CD8-positive, alpha-beta memory T cell (primary cell): ENCODE results near the gene ZNF77. TPM values are rescaled to one million over a fixed set of nuclear protein-coding genes. Genes with fewer than 3 reads are reported as not detected.

Experiments
- CTCF ChIA-PET: fragments of 350-600 bp; sonication (Branson Sonifier 250); formaldehyde crosslinking; loops from one replicate; lab custom pipeline; 2021; ENCODE audit warnings: antibody characterized with exemption; lab: Charles Lee
- POLR2A ChIA-PET: fragments of 350-600 bp; sonication (Branson Sonifier 250); formaldehyde crosslinking; loops from one replicate; lab custom pipeline; 2021; ENCODE audit warnings: antibody characterized with exemption; lab: Charles Lee
- DNase-seq, 5 donors: peaks; one replicate each; pipeline versions ENCODE4 v3.0.0 to v3.0.0-alpha.2; 2020 to 2022; ENCODE audit warnings: mixed read lengths in 1 of 5
- H3K27ac ChIP-seq: one replicate; pipeline ENCODE4 v1.7.0; 2013; ENCODE audit warnings: low read depth, mild to moderate bottlenecking, low read length, moderate library complexity
- H3K27me3 ChIP-seq: 2 replicates; pipeline ENCODE4 v1.7.0; 2013; ENCODE audit warnings: low read length, mild to moderate bottlenecking; ENCODE audit not compliant: insufficient read depth, poor library complexity, severe bottlenecking
- H3K36me3 ChIP-seq: 2 replicates; pipeline ENCODE4 v1.7.0; 2013; ENCODE audit warnings: mild to moderate bottlenecking, low read length, moderate library complexity; ENCODE audit not compliant: insufficient read depth
- H3K4me1 ChIP-seq: 2 replicates; pipeline ENCODE4 v1.7.0; 2013; ENCODE audit warnings: mild to moderate bottlenecking, low read length, moderate library complexity; ENCODE audit not compliant: insufficient read depth
- H3K4me3 ChIP-seq: 2 replicates; pipeline ENCODE4 v1.7.0; 2013; ENCODE audit warnings: mild to moderate bottlenecking, low read length
- H3K9me3 ChIP-seq: 2 replicates; pipeline ENCODE4 v1.7.0; 2013; ENCODE audit warnings: mild to moderate bottlenecking, low read length
- H3K27ac Mint-ChIP-seq, 8 donors: one replicate each; pipeline ENCODE4 v1.8.0; 2020 to 2021; ENCODE audit warnings: mixed read lengths in 8 of 8, mild to moderate bottlenecking in 6 of 8, inconsistent platforms in 3 of 8, moderate library complexity in 3 of 8
- H3K27me3 Mint-ChIP-seq, 2 donors: one replicate each; pipeline ENCODE4 v1.8.0; 2020 to 2021; ENCODE audit warnings: mixed read lengths in 2 of 2, mild to moderate bottlenecking in 1 of 2, moderate library complexity in 1 of 2
- H3K36me3 Mint-ChIP-seq, 3 donors: one replicate each; pipeline ENCODE4 v1.8.0; 2020 to 2021; ENCODE audit warnings: mixed read lengths in 3 of 3, inconsistent platforms in 1 of 3, mild to moderate bottlenecking in 1 of 3
- H3K4me1 Mint-ChIP-seq, 3 donors: one replicate each; pipeline ENCODE4 v1.8.0; 2020 to 2021; ENCODE audit warnings: mixed read lengths in 3 of 3, inconsistent platforms in 1 of 3, mild to moderate bottlenecking in 1 of 3
- H3K4me3 Mint-ChIP-seq, 7 donors: one replicate each; pipeline ENCODE4 v1.8.0; 2020 to 2021; ENCODE audit warnings: mixed read lengths in 7 of 7, mild to moderate bottlenecking in 6 of 7, moderate library complexity in 4 of 7, inconsistent platforms in 2 of 7
- H3K9me3 Mint-ChIP-seq, 5 donors: one replicate each; pipeline ENCODE4 v1.8.0; 2020 to 2022; ENCODE audit warnings: mixed read lengths in 5 of 5, mild to moderate bottlenecking in 3 of 5, moderate library complexity in 2 of 5, inconsistent platforms in 1 of 5
- polyA plus RNA-seq: library from polyadenylated mRNA; unstranded; fragments of 300-500 nt; fragmentation: Illumina TruSeq; gene quantifications from one replicate; pipeline ENCODE4 v1.2.3, GENCODE V29; 2021
- total RNA-seq, 2 experiments: library from RNA; stranded (reverse); gene quantifications; one replicate each; pipeline ENCODE4 v1.2.3, GENCODE V29; 2021

ZNF77 gene
- total and polyA plus RNA-seq, 3 experiments from 2014 or later, result 3.1 to 4.1 (median 3.8) TPM

- H3K9me3 ChIP-seq, result no peaks in the 10 kb centered on the region
- ChIA-PET CTCF (no interaction called here), POLR2A (no interaction called here)
- no peaks in the 10 kb centered on the region for H3K4me1 ChIP-seq
- Mint-ChIP-seq H3K27me3 (peaks cover 12 to 21% of the 10 kb centered on the region in 2 donors), H3K9me3 (no peaks in the 10 kb centered on the region), H3K4me1 (no peaks in the 10 kb centered on the region), H3K36me3 (no peaks in the 10 kb centered on the region), H3K4me3 (no peak overlapping the region), H3K27ac (no peak overlapping the region)
- DNase-seq, result no peak
- H3K27ac ChIP-seq, result no peak overlapping the region
- H3K27me3 ChIP-seq, result no peaks in the 10 kb centered on the region
- no peak overlapping the region for H3K4me3 ChIP-seq
- no peaks in the 10 kb centered on the region for H3K36me3 ChIP-seq
These were observed 39.4 kb upstream of the ZNF77 start for GRCh38 chr19:2984215-2984528.

- Histone ChIP-seq H3K36me3 (no peaks in the 10 kb centered on the region), H3K27me3 (no peaks in the 10 kb centered on the region), H3K4me3 (no peak overlapping the region), H3K27ac (no peak overlapping the region), H3K9me3 (no peaks in the 10 kb centered on the region), H3K4me1 (no peaks in the 10 kb centered on the region)
- no peak for DNase-seq
- Mint-ChIP-seq H3K4me3 (no peak overlapping the region), H3K36me3 (no peaks in the 10 kb centered on the region), H3K27me3 (peaks cover 9 to 18% of the 10 kb centered on the region in 2 donors), H3K4me1 (no peaks in the 10 kb centered on the region), H3K9me3 (no peaks in the 10 kb centered on the region), H3K27ac (no peak overlapping the region)
- ChIA-PET CTCF (no interaction called here), POLR2A (no interaction called here)
These were observed 38.8 kb upstream of the ZNF77 start for GRCh38 chr19:2983351-2984214.

- Mint-ChIP-seq H3K27me3 (peaks cover 9 to 16% of the 10 kb centered on the region in 2 donors), H3K27ac (no peak overlapping the region), H3K36me3 (no peaks in the 10 kb centered on the region), H3K4me3 (no peak overlapping the region), H3K4me1 (no peaks in the 10 kb centered on the region), H3K9me3 (no peaks in the 10 kb centered on the region)
- no peaks in the 10 kb centered on the region for H3K36me3 ChIP-seq
- ChIA-PET CTCF (interaction anchor here (0.7 kb wide), 1 partner anchor 116 kb away, joined by 3 read pairs; no protein-coding TSS in a partner anchor), POLR2A (no interaction called here)
- H3K4me1 ChIP-seq, result no peaks in the 10 kb centered on the region
- DNase-seq, result no peak
- H3K27ac ChIP-seq, result no peak overlapping the region
- H3K9me3 ChIP-seq, result no peaks in the 10 kb centered on the region
- H3K27me3 ChIP-seq, result no peaks in the 10 kb centered on the region
- no peak overlapping the region for H3K4me3 ChIP-seq
These were observed 38.2 kb upstream of the ZNF77 start for GRCh38 chr19:2982983-2983350.

- DNase-seq, result no peak
- Histone ChIP-seq H3K4me3 (no peak overlapping the region), H3K4me1 (no peaks in the 10 kb centered on the region), H3K9me3 (no peaks in the 10 kb centered on the region), H3K27me3 (no peaks in the 10 kb centered on the region), H3K27ac (no peak overlapping the region), H3K36me3 (no peaks in the 10 kb centered on the region)
- POLR2A ChIA-PET, result no interaction called here
- H3K4me3 Mint-ChIP-seq, result no peak overlapping the region
- no peak overlapping the region for H3K27ac Mint-ChIP-seq
- CTCF ChIA-PET, result interaction anchor here (0.7 kb wide), 1 partner anchor 117 kb away, joined by 3 read pairs; no protein-coding TSS in a partner anchor
- peaks cover 9 to 16% of the 10 kb centered on the region in 2 donors for H3K27me3 Mint-ChIP-seq
- no peaks in the 10 kb centered on the region for H3K9me3 Mint-ChIP-seq
- peaks cover 0 to 3% (median 1%) of the 10 kb centered on the region in 3 donors for H3K4me1 Mint-ChIP-seq
- no peaks in the 10 kb centered on the region for H3K36me3 Mint-ChIP-seq
These were observed 37.8 kb upstream of the ZNF77 start for GRCh38 chr19:2982561-2982960.

GRCh38 chr19:2981898-2982297 lies 37.1 kb upstream of the ZNF77 start:
- Mint-ChIP-seq H3K4me1 (peaks cover 3 to 7% (median 4%) of the 10 kb centered on the region in 3 donors), H3K9me3 (no peaks in the 10 kb centered on the region), H3K27me3 (peaks cover 9 to 16% of the 10 kb centered on the region in 2 donors), H3K4me3 (no peak overlapping the region), H3K36me3 (peaks cover 0 to 2% (median 0%) of the 10 kb centered on the region in 3 donors), H3K27ac (no peak overlapping the region)
- no peak overlapping the region for H3K4me3 ChIP-seq
- ChIA-PET CTCF (interaction anchor here (0.8 kb wide), 1 partner anchor 123 kb away, joined by 4 read pairs; no protein-coding TSS in a partner anchor), POLR2A (no interaction called here)
- peaks cover under 1% of the 10 kb centered on the region for H3K4me1 ChIP-seq
- H3K27ac ChIP-seq, result no peak overlapping the region
- no peaks in the 10 kb centered on the region for H3K27me3 ChIP-seq
- H3K9me3 ChIP-seq, result no peaks in the 10 kb centered on the region
- DNase-seq, result no peak
- no peaks in the 10 kb centered on the region for H3K36me3 ChIP-seq

GRCh38 chr19:2978772-2979171 lies 34.0 kb upstream of the ZNF77 start:
- H3K27ac ChIP-seq, result no peak overlapping the region
- no peak overlapping the region for H3K4me3 ChIP-seq
- no peaks in the 10 kb centered on the region for H3K36me3 ChIP-seq
- Mint-ChIP-seq H3K4me3 (no peak overlapping the region), H3K36me3 (peaks cover 0 to 2% (median 0%) of the 10 kb centered on the region in 3 donors), H3K9me3 (no peaks in the 10 kb centered on the region), H3K27me3 (peaks cover 19 to 20% of the 10 kb centered on the region in 2 donors), H3K27ac (no peak overlapping the region), H3K4me1 (peaks cover 15 to 20% (median 16%) of the 10 kb centered on the region in 3 donors)
- H3K4me1 ChIP-seq, result peaks cover 9% of the 10 kb centered on the region
- H3K9me3 ChIP-seq, result no peaks in the 10 kb centered on the region
- no peak for DNase-seq
- H3K27me3 ChIP-seq, result no peaks in the 10 kb centered on the region
- CTCF ChIA-PET, result no interaction called here
- POLR2A ChIA-PET, result no interaction called here

GRCh38 chr19:2978166-2978767 lies 33.5 kb upstream of the ZNF77 start:
- H3K36me3 Mint-ChIP-seq, result peaks cover 0 to 2% (median 0%) of the 10 kb centered on the region in 3 donors
- CTCF ChIA-PET, result interaction anchor here (1.0 kb wide), 1 partner anchor 150 kb away, joined by 4 read pairs; no protein-coding TSS in a partner anchor
- H3K27me3 Mint-ChIP-seq, result peaks cover 19% of the 10 kb centered on the region in 2 donors
- DNase-seq, result no peak
- peaks cover 9% of the 10 kb centered on the region for H3K4me1 ChIP-seq
- H3K36me3 ChIP-seq, result no peaks in the 10 kb centered on the region
- H3K9me3 Mint-ChIP-seq, result no peaks in the 10 kb centered on the region
- no peak overlapping the region for H3K4me3 ChIP-seq
- no peaks in the 10 kb centered on the region for H3K9me3 ChIP-seq
- no peak overlapping the region for H3K27ac ChIP-seq
- POLR2A ChIA-PET, result interaction anchor here (1.3 to 2.0 kb wide), 2 partner anchors 57 to 75 kb away, joined by 3 to 9 read pairs; no protein-coding TSS in a partner anchor
- no peaks in the 10 kb centered on the region for H3K27me3 ChIP-seq
- H3K4me1 Mint-ChIP-seq, result peaks cover 15 to 20% (median 16%) of the 10 kb centered on the region in 3 donors
- peak overlapping the region in 1 of 7 donors; percentile 37 for H3K4me3 Mint-ChIP-seq
- H3K27ac Mint-ChIP-seq, result peak overlapping the region in 1 of 8 donors; percentile 52

GRCh38 chr19:2977746-2978138 lies 33.0 kb upstream of the ZNF77 start:
- H3K27me3 ChIP-seq, result no peaks in the 10 kb centered on the region
- peaks cover 9% of the 10 kb centered on the region for H3K4me1 ChIP-seq
- peaks cover 0 to 2% (median 0%) of the 10 kb centered on the region in 3 donors for H3K36me3 Mint-ChIP-seq
- ChIA-PET POLR2A (interaction anchor here (1.3 to 2.0 kb wide), 2 partner anchors 58 to 75 kb away, joined by 3 to 9 read pairs; no protein-coding TSS in a partner anchor), CTCF (interaction anchor here (0.8 to 2.5 kb wide), 4 partner anchors 13 to 151 kb away, joined by 3 to 17 read pairs (median 7); no protein-coding TSS in a partner anchor)
- H3K4me1 Mint-ChIP-seq, result peaks cover 15 to 20% (median 16%) of the 10 kb centered on the region in 3 donors
- peak overlapping the region; percentile 35 for H3K27ac ChIP-seq
- peak overlapping the region in 2 of 8 donors; percentile 51 to 52 for H3K27ac Mint-ChIP-seq
- peak overlapping the region in 6 of 7 donors; percentile 19 to 92 (median 50) for H3K4me3 Mint-ChIP-seq
- no peak overlapping the region for H3K4me3 ChIP-seq
- H3K9me3 Mint-ChIP-seq, result no peaks in the 10 kb centered on the region
- H3K36me3 ChIP-seq, result no peaks in the 10 kb centered on the region
- no peaks in the 10 kb centered on the region for H3K9me3 ChIP-seq
- no peak for DNase-seq
- H3K27me3 Mint-ChIP-seq, result peaks cover 18 to 19% of the 10 kb centered on the region in 2 donors
